ENCODE measurements around the gene LRMDA.
A peak's percentile ranks its signal among the peaks of the same experiment; 100 is the strongest.

Gene LRMDA

DNA sequence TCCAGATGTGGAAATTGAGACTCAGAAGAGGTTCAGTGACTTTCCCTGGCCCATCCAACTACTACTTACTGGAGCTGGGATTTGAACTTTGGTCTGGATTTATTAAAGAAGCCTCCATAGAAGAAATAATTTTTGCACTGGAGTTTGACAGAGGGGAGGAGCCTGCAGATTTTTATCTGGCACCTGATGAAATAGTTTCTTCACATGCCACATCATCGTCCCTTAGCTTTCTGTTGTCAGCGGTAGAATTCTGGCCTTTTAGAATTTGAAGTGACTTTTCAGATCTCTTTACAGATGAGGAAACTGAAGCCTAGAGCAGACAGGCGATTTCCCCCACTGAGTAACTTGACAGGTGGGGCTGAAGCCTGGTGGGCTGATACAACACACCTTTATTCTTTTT lies 233.5 kb downstream of the LRMDA start:
- H3K4me3 ChIP-seq (ENCODE audit: low read depth, low read length): no peak overlapping the region
- TF ChIP-seq, protein P1, sequence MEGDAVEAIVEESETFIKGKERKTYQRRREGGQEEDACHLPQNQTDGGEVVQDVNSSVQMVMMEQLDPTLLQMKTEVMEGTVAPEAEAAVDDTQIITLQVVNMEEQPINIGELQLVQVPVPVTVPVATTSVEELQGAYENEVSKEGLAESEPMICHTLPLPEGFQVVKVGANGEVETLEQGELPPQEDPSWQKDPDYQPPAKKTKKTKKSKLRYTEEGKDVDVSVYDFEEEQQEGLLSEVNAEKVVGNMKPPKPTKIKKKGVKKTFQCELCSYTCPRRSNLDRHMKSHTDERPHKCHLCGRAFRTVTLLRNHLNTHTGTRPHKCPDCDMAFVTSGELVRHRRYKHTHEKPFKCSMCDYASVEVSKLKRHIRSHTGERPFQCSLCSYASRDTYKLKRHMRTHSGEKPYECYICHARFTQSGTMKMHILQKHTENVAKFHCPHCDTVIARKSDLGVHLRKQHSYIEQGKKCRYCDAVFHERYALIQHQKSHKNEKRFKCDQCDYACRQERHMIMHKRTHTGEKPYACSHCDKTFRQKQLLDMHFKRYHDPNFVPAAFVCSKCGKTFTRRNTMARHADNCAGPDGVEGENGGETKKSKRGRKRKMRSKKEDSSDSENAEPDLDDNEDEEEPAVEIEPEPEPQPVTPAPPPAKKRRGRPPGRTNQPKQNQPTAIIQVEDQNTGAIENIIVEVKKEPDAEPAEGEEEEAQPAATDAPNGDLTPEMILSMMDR (IDR thresholded peaks at IDR 0.05; ENCODE audit: low read depth, low read length): no peak
- in situ Hi-C loops (cut with HindIII; ENCODE audit: low sequenced_read_pairs): no loop called here
- DNase-seq (ENCODE audit: low read depth, low spot score): no peak

DNA sequence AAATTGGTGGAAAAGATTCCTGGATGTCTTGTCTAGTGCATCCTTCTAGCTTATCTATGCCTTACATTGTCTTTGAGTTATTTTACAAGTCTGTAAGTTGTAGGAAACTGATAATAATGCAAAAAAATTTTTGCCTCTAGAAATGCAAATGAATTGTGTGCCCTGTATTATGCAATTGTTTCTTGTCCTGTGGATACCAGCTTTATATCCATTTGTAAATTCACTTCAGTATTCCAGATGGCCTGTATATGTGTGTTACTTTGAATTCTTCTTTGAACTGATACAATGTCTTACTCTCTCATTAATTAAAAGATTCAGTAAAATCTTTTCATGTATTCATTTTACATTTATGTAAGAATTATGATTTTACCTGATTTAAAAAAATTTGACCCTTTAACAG lies 234.3 kb downstream of the LRMDA start:
- TF ChIP-seq, protein P1 (IDR thresholded peaks at IDR 0.05; ENCODE audit: low read depth, low read length): no peak
- H3K4me3 ChIP-seq (ENCODE audit: low read depth, low read length): no peak overlapping the region
- no peak for DNase-seq (ENCODE audit: low read depth, low spot score)
- in situ Hi-C loops (cut with HindIII; ENCODE audit: low sequenced_read_pairs): no loop called here

DNA sequence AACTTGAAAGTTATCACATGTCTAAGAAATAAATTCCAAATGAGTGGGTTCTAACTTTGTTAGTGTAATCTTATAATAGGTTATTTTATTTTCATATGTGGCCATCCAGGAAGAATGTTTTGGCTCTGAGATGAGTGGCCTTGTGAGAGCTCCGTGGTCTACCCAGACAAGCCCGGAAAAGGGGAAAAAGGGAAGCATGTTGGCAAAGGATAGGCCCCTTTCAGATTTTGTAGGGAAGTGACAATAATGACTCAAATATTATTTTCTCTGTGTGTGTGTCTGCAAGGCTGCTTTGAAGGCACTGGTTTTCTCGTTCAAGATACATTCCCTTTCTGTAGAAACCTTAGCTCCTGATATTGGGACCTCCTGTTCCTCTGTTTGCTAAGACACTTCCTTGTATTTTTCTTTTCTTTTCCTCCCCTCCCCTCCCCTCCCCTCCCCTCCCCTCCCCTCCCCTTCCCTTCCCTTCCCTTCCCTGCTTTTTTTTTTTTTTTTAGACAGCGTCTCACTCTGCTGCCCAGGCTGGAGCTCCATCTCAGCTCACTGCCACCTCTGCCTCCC lies 240.8 kb downstream of the LRMDA start:
- in situ Hi-C loops (cut with HindIII; ENCODE audit: low sequenced_read_pairs): no loop called here
- DNase-seq (ENCODE audit: low read depth, low spot score): no peak
- TF ChIP-seq, protein P1 (IDR thresholded peaks at IDR 0.05; ENCODE audit: low read depth, low read length): no peak
- H3K4me3 ChIP-seq (ENCODE audit: low read depth, low read length): no peak overlapping the region

DNA sequence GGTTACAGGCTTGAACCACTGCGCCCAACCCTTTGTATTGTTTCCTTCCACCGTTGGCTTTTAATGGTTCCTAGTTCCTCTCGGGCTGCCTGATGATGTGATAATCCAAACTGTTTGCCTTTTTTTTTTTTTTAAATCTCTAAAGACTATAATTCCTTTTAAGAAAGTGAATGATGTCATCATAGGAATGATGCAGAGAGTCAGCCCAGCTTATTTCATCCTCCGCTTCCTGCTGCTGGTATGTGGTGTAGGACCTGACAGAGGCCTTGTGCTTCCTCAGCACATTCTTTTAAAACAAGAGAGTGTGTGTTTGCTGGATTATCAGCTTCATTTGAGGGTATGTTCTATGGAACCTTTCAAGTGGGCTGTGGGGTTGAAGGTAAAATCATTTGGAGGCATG lies 241.4 kb downstream of the LRMDA start:
- in situ Hi-C loops (cut with HindIII; ENCODE audit: low sequenced_read_pairs): no loop called here
- H3K4me3 ChIP-seq (ENCODE audit: low read depth, low read length): no peak overlapping the region
- DNase-seq (ENCODE audit: low read depth, low spot score): peak; percentile 27
- TF ChIP-seq, protein P1 (IDR thresholded peaks at IDR 0.05; ENCODE audit: low read depth, low read length): no peak

DNA sequence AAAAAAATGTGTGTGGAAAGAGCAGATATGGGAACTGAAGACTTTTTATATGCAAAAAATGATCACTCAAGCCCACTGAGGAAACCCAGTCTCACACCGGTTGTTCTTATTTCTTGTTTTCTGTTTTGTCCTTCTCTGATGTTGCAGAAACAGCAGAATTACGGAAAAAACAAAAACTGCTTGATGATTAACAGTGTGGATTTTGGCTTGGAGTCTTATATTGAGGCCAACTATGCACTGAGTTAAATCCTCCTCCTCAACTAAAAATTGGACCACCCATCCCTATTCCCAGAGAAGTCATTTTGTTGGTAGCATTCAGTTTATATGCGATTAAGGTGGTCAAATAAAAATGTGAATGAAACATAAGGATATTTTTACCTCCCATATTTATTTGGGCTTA lies 246.1 kb downstream of the LRMDA start:
- no peak overlapping the region for H3K4me3 ChIP-seq (ENCODE audit: low read depth, low read length)
- TF ChIP-seq, protein P1 (IDR thresholded peaks at IDR 0.05; ENCODE audit: low read depth, low read length): no peak
- in situ Hi-C loops (cut with HindIII; ENCODE audit: low sequenced_read_pairs): no loop called here

DNA sequence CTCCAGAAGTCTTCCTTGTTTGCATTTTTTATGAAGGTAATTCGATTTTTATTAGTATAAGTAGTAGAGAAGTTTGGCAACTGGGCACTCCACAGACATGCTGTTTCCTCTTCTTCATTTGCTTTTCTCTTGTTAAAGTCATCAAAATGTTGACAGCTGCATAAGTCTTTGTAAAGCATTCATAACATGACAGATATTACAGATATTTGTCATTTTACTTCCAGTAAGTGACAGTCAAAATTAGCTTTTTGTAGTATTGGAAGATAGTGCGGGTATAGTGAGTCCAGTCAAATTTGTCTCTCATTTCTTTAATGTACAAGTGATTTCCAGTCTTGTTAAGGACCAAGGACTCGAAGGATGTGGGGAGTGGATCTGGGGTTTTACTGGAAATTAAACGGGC lies 247.1 kb downstream of the LRMDA start:
- H3K4me3 ChIP-seq (ENCODE audit: low read depth, low read length): no peak overlapping the region
- in situ Hi-C loops (cut with HindIII; ENCODE audit: low sequenced_read_pairs): no loop called here
- DNase-seq (ENCODE audit: low read depth, low spot score): no peak
- TF ChIP-seq, protein P1 (IDR thresholded peaks at IDR 0.05; ENCODE audit: low read depth, low read length): no peak

More for the DNA sequence above, 246.1 kb downstream of the LRMDA start:
- DNase-seq (ENCODE audit: low read depth, low spot score): no peak

DNA sequence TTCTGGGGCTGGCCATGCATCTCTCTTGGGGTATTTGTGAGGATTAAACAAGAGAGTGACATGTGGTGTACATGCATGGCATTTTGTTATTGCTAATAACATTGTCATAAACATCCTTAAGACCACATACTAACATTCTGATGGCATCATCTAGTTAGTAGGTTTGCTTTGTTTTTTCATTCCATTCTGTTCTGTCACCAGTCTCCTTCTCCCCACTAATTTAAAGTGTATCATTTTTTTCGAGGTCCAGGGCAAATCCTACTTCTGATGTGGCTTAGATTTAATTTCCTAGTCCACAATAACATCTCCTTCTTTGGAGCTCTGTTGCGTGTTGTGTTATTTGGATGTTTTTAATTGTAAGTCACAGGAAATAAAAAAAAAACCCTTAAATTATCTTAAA lies 248.1 kb downstream of the LRMDA start:
- TF ChIP-seq, protein P1 (IDR thresholded peaks at IDR 0.05; ENCODE audit: low read depth, low read length): no peak
- H3K4me3 ChIP-seq (ENCODE audit: low read depth, low read length): no peak overlapping the region
- DNase-seq (ENCODE audit: low read depth, low spot score): no peak
- in situ Hi-C loops (cut with HindIII; ENCODE audit: low sequenced_read_pairs): no loop called here

All from astrocyte of the spinal cord (primary cell).